Measurements from ENCODE around the gene ZDHHC5. TPM values are rescaled to one million over a fixed set of nuclear protein-coding genes. Genes with fewer than 3 reads are reported as not detected.

The ZDHHC5 gene
- total and polyA plus RNA-seq, 2 of the 13 experiments (the other 11 are each of a cell fraction or from before 2014, with no cell fraction given): 26.6 to 34.0 TPM

DNA sequence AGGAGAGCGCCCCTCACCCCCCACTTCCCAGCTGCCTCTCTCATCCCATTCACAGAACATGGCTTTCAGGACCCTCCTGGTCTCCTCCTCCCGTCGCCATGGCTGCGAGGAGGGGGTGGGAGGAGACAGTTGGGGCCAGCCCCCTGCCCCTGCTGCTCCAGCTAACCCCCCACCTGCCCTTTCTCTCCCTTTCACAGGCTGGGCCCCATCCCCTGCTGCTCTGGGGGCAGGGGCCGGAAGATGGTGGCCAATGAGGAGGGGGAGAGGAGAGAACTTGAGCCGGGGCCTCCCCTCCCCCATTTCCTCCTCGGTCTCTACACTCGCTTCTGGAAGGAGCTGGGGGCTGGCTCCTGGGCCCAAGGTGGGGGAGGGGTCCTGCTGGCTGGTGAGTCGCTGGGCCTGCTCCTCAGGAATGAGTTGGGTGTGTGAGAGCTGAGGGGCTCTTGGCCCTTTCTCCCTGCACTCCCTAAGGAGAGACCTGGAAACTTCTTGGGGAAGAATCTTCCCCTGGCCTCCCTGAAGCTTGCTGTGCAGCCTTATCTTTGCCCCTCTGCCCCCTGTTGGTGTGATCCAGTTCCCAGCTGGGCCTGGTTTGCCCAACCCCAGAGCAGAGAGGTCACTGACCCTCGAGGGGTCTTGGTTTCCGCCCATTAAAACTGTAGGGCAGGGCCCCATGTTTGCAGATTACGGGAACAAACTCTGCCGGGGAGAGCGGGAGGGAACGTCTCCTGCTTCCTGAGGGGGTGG, 28.4 kb upstream of the ZDHHC5 start (continued):
- TF ChIP-seq, protein P1, sequence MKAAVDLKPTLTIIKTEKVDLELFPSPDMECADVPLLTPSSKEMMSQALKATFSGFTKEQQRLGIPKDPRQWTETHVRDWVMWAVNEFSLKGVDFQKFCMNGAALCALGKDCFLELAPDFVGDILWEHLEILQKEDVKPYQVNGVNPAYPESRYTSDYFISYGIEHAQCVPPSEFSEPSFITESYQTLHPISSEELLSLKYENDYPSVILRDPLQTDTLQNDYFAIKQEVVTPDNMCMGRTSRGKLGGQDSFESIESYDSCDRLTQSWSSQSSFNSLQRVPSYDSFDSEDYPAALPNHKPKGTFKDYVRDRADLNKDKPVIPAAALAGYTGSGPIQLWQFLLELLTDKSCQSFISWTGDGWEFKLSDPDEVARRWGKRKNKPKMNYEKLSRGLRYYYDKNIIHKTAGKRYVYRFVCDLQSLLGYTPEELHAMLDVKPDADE (CRISPR knock-in tag; IDR thresholded peaks at IDR 0.05): no peak
- TF ChIP-seq, protein P2, sequence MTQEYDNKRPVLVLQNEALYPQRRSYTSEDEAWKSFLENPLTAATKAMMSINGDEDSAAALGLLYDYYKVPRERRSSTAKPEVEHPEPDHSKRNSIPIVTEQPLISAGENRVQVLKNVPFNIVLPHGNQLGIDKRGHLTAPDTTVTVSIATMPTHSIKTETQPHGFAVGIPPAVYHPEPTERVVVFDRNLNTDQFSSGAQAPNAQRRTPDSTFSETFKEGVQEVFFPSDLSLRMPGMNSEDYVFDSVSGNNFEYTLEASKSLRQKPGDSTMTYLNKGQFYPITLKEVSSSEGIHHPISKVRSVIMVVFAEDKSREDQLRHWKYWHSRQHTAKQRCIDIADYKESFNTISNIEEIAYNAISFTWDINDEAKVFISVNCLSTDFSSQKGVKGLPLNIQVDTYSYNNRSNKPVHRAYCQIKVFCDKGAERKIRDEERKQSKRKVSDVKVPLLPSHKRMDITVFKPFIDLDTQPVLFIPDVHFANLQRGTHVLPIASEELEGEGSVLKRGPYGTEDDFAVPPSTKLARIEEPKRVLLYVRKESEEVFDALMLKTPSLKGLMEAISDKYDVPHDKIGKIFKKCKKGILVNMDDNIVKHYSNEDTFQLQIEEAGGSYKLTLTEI (CRISPR knock-in tag; conservative IDR thresholded peaks at IDR 0.05): no peak
- TF ChIP-seq SOX5 (CRISPR knock-in tag; IDR thresholded peaks at IDR 0.05; ENCODE audit: borderline replicate concordance) (peak; percentile 40; the same call in 1 of the 2 replicates), FIP1L1 (IDR thresholded peaks at IDR 0.05; ENCODE audit: borderline replicate concordance, insufficient read depth, low read depth, low read length) (no peak), NFE2L2 (IDR thresholded peaks at IDR 0.05; ENCODE audit: low read length) (no peak), ZNF274 (CRISPR knock-in tag; IDR thresholded peaks at IDR 0.05) (no peak), KDM6A (CRISPR knock-in tag; IDR thresholded peaks at IDR 0.05; ENCODE audit: low read depth) (0 out of 2 replicates have a peak, but pooled peaks have one; percentile 15), POLR2AphosphoS5 (IDR thresholded peaks at IDR 0.05; ENCODE audit: low read depth, low read length) (0 out of 2 replicates have a peak, but pooled peaks have one; percentile 27), JDP2 (CRISPR knock-in tag; IDR thresholded peaks at IDR 0.05; ENCODE audit: borderline replicate concordance) (no peak), NR3C1 (CRISPR knock-in tag; IDR thresholded peaks at IDR 0.05) (no peak), GATAD2A (CRISPR knock-in tag; IDR thresholded peaks at IDR 0.05) (peak; percentile 69), ZNF644 (CRISPR knock-in tag; IDR thresholded peaks at IDR 0.05; ENCODE audit: low read depth) (peak; percentile 62; the same call in 1 of the 2 replicates), EEA1 (CRISPR knock-in tag; IDR thresholded peaks at IDR 0.05; ENCODE audit: borderline replicate concordance) (no peak), ZNF382 (CRISPR knock-in tag; IDR thresholded peaks at IDR 0.05; ENCODE audit: borderline replicate concordance) (no peak), SAP130 (CRISPR knock-in tag; IDR thresholded peaks at IDR 0.05; ENCODE audit: low read depth) (peak; percentile 52; the same call in 1 of the 2 replicates), KLF9 (CRISPR knock-in tag; IDR thresholded peaks at IDR 0.05; ENCODE audit: low read depth) (no peak)
- TF ChIP-seq, protein P3, sequence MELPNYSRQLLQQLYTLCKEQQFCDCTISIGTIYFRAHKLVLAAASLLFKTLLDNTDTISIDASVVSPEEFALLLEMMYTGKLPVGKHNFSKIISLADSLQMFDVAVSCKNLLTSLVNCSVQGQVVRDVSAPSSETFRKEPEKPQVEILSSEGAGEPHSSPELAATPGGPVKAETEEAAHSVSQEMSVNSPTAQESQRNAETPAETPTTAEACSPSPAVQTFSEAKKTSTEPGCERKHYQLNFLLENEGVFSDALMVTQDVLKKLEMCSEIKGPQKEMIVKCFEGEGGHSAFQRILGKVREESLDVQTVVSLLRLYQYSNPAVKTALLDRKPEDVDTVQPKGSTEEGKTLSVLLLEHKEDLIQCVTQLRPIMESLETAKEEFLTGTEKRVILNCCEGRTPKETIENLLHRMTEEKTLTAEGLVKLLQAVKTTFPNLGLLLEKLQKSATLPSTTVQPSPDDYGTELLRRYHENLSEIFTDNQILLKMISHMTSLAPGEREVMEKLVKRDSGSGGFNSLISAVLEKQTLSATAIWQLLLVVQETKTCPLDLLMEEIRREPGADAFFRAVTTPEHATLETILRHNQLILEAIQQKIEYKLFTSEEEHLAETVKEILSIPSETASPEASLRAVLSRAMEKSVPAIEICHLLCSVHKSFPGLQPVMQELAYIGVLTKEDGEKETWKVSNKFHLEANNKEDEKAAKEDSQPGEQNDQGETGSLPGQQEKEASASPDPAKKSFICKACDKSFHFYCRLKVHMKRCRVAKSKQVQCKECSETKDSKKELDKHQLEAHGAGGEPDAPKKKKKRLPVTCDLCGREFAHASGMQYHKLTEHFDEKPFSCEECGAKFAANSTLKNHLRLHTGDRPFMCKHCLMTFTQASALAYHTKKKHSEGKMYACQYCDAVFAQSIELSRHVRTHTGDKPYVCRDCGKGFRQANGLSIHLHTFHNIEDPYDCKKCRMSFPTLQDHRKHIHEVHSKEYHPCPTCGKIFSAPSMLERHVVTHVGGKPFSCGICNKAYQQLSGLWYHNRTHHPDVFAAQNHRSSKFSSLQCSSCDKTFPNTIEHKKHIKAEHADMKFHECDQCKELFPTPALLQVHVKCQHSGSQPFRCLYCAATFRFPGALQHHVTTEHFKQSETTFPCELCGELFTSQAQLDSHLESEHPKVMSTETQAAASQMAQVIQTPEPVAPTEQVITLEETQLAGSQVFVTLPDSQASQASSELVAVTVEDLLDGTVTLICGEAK (IDR thresholded peaks at IDR 0.05): no peak
- TF ChIP-seq, protein P3 (CRISPR knock-in tag; IDR thresholded peaks at IDR 0.05): peak; percentile 42; the same call in 1 of the 2 replicates
- TF ChIP-seq, protein P4, sequence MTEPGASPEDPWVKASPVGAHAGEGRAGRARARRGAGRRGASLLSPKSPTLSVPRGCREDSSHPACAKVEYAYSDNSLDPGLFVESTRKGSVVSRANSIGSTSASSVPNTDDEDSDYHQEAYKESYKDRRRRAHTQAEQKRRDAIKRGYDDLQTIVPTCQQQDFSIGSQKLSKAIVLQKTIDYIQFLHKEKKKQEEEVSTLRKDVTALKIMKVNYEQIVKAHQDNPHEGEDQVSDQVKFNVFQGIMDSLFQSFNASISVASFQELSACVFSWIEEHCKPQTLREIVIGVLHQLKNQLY (CRISPR knock-in tag; IDR thresholded peaks at IDR 0.05): 0 out of 2 replicates have a peak, but pooled peaks have one; percentile 19
